GM21515 (cell line): ENCODE data around the gene TMEM175.

Experiments used
- ATAC-seq: cut with Tn5 transposase; IDR thresholded peaks from one replicate; pipeline ENCODE4 v1.9.1; 2021; ENCODE audit not compliant: unreplicated experiment

The TMEM175 gene

DNA sequence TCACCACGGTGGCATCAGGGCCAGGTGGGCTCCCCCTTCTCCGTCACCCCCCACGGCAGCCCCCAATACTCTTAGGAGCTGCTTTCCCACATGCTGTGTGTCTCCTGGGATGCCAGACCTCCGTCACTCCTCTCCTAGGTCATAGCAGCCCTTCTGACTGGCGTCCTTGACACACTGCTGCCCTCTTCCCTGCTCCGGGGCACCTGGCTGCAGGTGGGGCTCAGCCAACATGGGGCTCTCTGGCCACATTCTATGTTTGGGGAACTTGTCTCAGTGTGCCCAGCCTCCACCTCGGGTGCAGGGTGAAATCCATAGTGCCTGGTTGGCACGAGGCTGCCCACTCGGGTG lies 13.8 kb downstream of the TMEM175 start:
- no peak for ATAC-seq

DNA sequence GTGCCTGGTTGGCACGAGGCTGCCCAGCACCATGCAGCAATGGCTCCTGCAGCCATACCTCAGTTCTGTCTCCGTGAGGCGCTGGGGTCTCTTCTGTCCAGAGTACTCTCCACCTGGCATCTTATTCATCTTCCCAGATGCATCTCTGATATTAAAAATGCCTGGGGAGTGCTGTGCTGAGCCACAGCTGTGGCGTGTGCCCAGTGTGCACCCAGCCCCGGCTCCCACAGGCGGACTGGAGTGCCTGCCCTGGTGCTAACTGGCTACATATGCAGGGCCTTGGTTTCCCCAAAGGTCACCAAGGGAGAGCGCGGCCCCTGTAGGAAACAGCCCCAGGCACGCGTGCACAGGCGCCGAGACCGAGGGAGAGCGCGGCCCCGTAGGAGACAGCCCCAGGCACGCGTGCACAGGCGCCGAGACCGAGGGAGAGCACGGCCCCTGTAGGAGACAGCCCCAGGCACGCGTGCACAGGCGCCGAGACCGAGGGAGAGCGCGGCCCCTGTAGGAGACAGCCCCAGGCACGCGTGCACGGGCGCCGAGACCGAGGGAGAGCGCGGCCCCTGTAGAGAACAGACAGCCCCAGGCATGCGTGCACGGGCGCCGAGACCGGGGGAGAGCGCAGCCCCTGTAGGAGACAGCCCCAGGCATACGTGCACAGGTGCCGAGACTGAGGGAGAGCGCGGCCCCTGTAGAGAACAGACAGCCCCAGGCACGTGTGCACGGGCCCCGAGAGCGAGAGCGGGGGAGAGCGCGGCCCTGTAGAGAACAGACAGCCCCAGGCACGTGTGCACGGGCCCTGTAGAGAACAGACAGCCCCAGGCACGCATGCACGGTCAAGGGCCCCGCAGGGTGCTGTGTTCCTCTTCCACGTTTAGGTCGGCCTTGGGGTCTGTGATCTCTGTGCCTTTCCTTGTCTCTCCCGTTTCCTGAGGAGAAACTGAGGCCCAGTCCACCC lies 14.5 kb downstream of the TMEM175 start:
- no peak for ATAC-seq

DNA sequence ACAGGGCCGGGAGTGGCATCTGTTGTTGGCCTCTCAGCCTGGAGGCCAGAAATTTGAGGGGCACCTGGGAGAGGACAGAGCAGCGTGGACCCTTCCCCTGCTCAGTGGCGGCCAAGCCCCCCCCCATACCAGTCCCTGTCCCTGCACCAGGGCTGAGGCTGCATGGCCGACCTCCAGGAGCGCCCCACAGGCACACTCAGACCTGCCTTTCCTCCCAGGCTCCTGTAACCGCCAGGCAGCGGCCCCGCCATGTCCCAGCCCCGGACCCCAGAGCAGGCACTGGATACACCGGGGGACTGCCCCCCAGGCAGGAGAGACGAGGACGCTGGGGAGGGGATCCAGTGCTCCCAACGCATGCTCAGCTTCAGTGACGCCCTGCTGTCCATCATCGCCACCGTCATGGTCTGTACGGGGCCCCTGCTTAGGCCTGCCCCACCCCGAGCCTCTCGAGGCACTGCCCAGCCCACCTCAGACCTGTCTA lies 15.3 kb downstream of the TMEM175 start:
- ATAC-seq: no peak

DNA sequence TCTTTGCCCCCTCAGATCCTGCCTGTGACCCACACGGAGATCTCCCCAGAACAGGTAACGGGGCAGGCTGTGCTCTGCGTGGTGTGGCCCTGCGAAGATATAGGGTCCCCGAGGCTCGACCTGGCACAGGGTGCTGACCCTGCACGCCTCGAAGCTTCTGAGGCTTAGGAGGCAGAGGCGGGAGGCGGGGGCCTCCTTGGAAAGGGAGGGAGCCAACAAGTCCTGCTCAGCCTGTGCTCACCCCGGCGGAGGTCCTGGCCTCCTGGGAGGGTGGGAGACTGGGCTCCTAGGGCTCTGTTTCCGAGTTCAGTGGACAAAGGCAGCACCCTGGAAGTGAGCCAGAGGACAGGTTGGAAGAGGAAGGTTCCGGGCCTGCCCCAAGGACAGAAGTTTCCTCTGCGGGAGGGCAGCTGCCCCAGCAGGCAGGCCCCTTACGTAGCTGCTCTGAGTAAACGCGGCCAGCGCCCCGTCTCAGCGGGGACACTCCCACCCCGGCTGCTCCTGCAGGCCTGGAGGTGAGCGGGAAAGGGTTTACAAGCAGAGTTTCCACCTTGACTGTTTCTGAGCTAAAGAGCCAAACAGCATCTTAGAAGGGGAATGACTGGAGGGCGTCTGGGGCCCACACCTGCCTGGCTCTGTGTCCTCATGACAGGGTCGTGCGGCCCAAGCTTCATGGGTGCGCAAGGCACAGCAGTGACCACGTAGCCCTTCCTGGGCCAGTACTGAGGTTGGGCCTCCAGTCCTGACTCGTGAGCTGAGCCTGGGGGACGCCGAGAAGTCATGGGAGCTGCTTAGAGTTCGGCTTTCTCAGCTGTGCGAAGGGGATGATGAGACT lies 16.1 kb downstream of the TMEM175 start:
- no peak for ATAC-seq

DNA sequence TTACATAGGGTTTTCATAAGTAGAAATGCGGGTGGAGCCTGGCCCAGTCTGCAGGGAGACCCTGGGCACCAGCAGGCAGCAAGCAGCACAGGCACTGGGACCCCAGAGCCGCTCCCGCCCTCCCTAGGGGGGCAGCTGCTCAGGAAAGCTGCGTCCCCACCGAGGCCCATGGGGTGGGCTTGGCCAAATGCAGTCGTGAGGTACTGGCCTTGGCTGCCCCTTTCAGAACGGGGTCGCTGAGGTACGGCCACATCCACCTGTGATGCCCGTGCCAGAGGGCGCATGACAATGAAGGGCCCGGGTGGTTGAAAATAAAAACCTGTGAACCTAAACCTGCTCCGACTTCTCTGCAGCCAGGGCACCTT lies 16.7 kb downstream of the TMEM175 start:
- no peak for ATAC-seq

DNA sequence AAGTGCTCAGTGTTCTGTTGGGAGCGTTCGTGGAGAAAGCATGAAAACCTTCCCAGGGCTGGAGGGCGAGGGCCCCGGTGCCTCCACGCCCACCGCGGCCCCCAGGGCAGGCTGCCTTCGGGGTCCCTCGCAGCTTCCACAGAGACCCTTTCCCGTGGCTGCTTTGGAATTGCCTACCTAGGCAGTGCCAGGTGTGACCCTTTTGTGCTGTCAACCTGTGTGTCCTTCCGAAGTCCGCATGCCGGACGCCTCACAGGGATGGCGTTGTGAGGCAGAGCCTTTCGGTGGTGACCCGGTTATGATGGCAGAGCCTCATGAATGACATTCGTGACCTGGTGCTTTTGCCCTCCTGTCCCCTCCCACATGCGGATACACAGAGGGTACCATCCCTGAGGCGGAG lies 17.4 kb downstream of the TMEM175 start:
- ATAC-seq: no peak

DNA sequence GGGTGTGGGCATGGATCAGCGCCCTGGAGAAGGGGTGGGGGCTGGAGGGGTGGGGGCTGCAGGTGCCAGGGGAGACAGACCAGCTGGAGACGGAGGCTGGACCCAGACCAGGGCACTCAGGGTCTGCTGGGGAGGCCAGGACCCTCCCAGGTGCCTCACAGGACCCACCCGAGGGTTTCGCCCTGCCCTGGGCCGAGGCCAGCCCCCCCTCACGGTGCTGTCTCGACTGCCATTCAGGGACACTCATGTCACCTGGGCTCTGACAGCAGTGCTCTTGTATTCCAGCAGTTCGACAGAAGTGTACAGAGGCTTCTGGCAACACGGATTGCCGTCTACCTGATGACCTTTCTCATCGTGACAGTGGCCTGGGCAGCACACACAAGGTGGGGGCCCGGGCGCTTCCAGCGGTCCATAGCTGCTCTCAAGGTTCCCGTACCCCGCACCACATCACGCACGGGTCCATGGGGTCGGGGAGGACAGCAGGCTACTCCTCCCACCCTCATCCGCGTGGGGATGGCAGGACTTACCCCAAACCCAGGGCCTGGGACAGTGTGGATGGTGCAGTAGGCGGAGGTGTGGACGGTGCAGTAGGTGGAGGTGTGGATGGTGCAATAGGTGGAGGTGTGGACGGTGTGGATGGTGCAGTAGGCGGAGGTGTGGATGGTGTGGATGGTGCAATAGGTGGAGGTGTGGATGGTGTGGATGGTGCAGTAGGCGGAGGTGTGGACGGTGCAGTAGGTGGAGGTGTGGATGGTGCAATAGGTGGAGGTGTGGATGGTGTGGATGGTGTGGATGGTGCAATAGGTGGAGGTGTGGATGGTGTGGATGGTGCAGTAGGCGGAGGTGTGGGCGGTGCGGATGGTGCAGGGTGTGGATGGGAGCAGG lies 18.1 kb downstream of the TMEM175 start:
- ATAC-seq: no peak

DNA sequence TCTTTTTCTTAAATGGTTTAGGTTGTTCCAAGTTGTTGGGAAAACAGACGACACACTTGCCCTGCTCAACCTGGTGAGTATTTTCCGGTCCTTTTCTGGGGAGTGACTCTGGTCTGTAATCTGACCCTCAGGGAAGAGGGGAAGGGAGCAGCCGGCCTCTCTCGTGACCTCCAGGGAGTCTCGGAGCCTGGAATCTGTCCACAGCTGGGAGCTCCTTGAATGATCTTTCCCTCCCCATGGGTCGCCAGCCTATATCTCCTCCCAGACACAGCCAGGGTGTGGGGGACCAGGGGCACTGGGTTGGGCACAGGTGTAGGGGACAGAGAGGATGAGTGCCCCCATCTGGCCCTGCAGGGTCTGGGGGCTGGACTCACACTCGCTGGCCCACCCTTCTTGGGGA lies 18.9 kb downstream of the TMEM175 start:
- ATAC-seq: no peak

DNA sequence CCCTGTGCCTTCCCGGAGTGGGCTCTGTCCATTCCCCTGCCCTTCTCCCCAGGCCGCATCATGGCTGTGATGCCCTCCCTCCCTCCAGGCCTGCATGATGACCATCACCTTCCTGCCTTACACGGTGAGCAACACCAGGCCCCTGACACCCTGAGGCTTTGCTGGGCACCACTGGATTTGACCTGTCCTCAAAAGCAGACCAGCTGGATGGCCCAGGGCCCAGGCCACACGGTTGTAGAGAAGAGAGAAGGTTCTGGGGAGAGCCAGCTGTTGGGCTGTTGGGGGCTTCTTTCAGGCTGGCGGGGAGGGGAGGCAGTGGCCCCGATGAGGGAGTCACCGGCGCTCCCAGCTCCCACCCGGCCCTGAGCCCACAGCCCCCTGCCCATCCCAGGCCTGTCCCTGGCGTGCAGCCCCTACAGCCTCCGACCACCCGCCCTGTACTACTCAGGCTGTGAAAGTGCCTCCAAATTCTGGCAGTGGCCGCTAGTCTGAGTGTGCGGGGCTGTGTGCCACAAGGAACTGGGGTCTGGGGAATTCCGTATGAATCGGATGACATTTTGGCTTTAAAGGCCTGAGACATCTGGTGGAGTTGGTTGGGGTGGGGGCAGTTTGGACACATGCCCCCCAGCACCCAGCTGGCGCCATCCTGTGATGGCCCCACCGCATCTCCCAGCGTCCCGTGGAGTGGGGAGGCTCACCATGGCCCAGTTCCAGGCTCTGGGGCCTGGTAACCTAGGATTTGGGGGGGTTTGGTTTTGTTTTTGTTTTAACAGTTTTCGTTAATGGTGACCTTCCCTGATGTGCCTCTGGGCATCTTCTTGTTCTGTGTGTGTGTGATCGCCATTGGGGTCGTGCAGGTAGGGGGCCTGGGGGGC lies 19.6 kb downstream of the TMEM175 start:
- no peak for ATAC-seq

DNA sequence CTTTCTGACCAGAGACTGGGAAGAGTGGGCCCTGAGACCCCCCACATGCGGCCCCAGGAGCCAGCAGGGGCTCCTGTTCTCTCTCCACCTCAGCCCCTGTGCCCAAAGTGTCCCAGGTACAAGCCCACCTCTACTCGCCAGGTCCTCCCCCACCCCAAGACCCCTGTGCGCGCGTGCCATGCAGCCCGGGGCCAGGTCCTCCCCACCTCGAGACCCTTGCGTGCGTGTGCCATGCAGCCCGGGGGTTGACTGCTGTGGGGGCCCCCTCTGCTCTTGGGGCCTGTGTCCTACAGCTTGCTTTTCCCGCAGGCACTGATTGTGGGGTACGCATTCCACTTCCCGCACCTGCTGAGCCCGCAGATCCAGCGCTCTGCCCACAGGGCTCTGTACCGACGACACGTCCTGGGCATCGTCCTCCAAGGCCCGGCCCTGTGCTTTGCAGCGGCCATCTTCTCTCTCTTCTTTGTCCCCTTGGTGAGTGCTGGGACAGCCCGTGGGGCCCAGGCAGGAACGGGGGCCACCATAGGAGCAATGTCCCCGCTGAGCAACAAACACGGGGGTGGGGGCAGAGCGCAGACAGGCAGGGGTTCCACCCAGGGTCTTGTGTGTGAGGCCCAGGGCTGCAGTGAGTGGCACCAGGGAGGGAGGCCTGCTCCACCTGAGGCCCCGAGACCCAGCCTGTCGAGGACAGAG lies 20.8 kb downstream of the TMEM175 start:
- no peak for ATAC-seq

DNA sequence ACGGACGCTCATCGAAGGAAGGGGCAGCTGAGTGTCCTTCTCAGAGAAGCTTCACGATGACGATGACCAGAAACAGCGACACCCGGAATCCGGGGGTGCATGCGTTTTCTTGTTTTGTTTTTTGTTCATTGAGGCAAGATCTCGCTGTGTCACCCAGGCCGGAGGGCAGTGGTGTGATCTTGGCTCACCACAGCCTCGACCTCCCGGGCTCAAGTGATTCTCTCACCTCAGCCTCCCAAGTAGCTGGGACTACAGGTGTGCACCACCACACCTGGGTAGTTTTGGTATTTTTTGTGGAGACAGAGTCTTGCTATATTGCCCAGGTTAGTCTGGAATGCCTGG lies 21.3 kb downstream of the TMEM175 start:
- ATAC-seq: no peak

DNA sequence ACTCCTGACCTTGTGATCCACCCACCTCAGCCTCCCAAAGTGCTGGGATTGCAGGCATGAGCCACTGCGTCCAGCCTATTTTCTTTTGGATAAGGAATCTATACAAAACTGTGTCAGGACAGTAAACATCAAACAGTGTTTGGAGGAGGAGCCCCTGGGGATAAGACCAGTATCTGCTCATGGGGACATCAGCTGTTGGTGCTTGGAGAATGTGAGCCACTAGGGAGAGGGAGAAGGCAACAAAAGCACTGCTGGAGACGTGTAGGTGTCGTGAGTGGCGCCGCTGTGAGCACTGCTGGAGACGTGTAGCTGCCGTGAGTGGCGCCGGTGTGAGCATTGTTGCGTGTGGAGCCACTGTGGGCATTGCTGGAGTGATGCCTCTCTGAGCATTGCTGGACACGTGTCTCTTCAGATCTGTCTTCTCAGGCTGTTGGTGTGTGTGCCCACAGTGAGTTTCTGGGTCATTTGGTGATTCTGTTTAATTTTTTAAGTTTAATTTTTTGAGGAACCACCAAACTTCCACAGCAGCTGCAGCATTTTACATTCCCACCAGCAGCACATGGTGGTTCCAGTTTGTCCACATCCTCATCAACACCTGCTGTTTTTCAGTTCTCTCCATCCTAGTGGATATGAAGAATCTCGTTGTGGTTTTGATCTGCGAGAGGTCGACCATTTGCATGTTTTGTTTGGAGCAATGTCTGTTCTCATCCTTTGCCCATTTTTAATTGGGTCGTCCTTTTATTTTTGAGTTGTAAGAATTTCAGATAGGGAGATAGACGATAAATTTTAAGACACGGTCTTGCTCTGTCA lies 22.2 kb downstream of the TMEM175 start:
- no peak for ATAC-seq

DNA sequence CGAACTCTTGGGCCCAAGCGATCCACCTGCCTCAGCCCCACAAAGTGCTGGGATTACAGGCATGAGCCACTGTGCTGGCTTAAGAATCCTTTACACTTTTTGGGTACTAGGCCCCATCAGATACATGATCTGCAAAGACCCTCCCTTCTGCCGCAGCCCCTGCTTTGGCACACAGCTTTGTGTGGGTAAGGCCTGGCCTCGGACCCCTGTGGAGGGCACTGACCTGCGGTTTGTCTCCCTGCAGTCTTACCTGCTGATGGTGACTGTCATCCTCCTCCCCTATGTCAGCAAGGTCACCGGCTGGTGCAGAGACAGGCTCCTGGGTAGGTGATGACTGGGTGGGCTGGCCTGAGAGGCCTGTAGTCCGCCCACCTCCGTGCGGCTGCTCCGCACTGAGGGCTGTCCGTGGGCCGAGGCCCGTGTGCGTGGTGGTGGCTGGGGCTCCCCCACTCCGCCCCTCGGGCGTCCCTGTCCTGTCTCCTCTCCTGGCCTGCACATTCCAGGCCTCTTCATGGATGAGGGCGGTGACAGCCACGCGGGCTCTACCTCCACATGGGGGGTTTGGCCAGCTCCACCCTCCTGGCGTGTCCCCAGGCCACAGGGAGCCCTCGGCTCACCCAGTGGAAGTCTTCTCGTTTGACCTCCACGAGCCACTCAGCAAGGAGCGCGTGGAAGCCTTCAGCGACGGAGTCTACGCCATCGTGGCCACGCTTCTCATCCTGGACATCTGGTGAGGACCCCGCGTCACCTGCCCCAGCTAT lies 23.1 kb downstream of the TMEM175 start:
- no peak for ATAC-seq

DNA sequence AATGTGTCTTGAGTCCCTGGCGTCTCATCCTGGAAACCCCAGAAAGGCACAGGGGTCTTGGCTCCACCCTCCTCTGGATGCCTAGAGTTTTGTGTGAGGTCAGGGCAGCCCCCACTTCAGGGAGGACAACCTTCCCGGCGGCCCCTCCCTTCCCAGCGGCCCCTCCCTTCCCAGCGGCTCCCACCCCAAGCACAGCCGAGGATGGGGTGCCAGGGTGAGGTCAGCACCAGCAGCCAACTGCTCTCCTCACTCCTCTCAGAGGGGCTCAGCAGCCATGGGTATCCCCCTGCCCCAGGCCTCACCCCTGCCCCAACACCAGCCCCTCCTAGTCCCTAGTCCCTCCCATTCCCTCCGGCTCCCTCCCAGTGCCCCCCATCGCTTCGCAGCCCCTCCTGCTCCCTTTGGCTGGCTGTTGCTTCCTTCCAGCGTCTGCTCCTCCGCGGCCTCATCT lies 23.7 kb downstream of the TMEM175 start:
- ATAC-seq: no peak

DNA sequence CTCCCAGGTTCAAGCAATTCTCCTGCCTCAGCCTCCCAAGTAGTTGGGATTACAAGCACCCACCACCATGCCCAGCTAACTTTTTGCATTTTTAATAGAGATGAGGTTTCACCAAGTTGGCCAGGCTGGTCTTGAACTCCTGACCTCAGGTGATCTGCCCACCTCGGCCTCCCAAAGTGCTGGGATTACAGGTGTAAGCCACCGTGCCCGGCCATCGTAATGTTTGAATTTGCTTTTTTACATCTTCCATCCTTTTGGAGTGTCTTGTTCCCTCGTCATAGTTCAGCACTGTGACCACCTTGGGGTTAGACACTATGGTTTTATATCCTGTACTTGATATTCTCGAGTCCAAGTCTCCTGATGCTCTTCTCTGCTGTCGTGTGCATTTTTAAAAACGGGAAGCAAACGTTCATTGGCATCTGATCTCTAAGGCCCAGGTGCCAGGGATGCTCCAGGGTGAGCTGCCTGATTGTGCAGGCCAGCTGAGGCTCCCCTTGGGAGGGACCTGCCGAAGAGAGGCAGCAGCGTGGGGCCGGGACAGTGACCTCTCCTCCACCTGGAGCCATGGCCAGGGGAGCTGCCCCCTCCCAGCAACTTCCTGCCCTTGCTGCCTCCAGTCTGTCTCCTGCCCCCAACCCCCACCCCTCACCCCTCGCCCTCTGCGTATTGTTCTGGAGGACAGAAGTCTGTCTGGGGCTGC lies 24.4 kb downstream of the TMEM175 start:
- no peak for ATAC-seq

DNA sequence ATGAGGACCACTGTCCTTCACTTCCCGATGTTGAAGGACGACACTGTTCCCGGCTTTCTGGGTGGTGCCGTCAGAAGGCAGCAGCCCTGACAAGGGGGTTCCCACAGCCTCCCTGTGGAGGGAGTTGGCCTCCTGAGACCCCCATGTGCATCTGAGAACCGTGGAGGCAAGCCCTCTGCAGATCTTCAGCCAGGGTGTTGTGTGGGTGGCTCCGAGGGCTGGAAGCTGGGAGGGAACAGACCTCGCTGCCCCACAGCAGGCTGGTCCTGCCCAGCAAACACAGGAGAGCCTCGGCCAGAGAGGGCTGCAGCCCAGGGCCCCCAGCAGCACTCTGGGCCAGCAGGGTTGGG lies 24.9 kb downstream of the TMEM175 start:
- ATAC-seq: no peak

DNA sequence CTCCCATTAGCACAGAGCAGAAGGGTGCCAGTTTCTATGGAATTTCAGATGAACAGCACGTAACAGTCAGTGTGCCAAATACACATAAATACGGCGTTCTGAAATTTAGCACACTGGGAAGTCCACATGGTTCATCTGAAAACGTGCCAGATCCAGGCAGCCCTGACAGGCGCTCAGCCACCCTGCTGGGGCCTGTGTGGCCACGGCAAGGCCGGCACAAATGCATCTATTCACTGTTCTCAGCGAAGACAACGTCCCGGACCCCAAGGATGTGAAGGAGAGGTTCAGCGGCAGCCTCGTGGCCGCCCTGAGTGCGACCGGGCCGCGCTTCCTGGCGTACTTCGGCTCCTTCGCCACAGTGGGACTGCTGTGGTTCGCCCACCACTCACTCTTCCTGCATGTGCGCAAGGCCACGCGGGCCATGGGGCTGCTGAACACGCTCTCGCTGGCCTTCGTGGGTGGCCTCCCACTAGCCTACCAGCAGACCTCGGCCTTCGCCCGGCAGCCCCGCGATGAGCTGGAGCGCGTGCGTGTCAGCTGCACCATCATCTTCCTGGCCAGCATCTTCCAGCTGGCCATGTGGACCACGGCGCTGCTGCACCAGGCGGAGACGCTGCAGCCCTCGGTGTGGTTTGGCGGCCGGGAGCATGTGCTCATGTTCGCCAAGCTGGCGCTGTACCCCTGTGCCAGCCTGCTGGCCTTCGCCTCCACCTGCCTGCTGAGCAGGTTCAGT lies 25.5 kb downstream of the TMEM175 start:
- ATAC-seq: no peak
